Measurements from ENCODE around the gene KCNH6. TPM values are rescaled to one million over a fixed set of nuclear protein-coding genes. Genes with fewer than 3 reads are reported as not detected.
A peak's percentile ranks its signal among the peaks of the same experiment; 100 is the strongest.

Gene KCNH6
- total RNA-seq, 1 experiment from 2014 or later = 1.6 TPM

- Histone ChIP-seq H2BK120ac (ENCODE audit: low read depth, low read length, poor library complexity, severe bottlenecking) (no peak overlapping the region), H4K20me1 (ENCODE audit: control insufficient read depth, insufficient read depth, insufficient read length) (no peaks in the 10 kb centered on the region), H3K9ac (ENCODE audit: extremely low read depth, insufficient read length, low read length) (peak overlapping the region; percentile 27), H3K4ac (ENCODE audit: low read depth, low read length) (no peak overlapping the region), H2BK5ac (ENCODE audit: insufficient read length, low read length) (no peak overlapping the region), H4K91ac (ENCODE audit: insufficient read length, low read depth, low read length) (no peak overlapping the region), H3K9me3 (ENCODE audit: control insufficient read depth, low read depth, low read length) (no peaks in the 10 kb centered on the region), H3K27me3 (ENCODE audit: insufficient read depth, low read length) (no peaks in the 10 kb centered on the region), H3K56ac (ENCODE audit: insufficient read length, low read depth, low read length) (no peak overlapping the region), H2BK12ac (ENCODE audit: insufficient read length, low read depth, low read length) (no peak overlapping the region), H2BK15ac (ENCODE audit: low read depth, low read length) (no peak overlapping the region), H3K14ac (ENCODE audit: insufficient read depth, low read length) (no peak overlapping the region), H3K4me2 (ENCODE audit: insufficient read depth, insufficient read length, low read length) (peak overlapping the region; percentile 99), H3K23ac (ENCODE audit: insufficient read length, low read depth, low read length) (no peak overlapping the region), H3T11ph (ENCODE audit: low read length) (no peak overlapping the region), H3K4me1 (ENCODE audit: insufficient read depth, low read length) (no peaks in the 10 kb centered on the region), H4K5ac (ENCODE audit: insufficient read length, low read depth, low read length) (no peak overlapping the region), H3K79me2 (ENCODE audit: insufficient read depth, low read length) (peaks cover 29% of the 10 kb centered on the region), H3K18ac (ENCODE audit: insufficient read length, low read depth, low read length) (no peak overlapping the region), H2AFZ (ENCODE audit: low read length) (no peak overlapping the region), H2BK20ac (ENCODE audit: low read depth, low read length, poor library complexity, severe bottlenecking) (no peak overlapping the region), H2AK5ac (ENCODE audit: insufficient read length, low read length) (no peak overlapping the region), H4K8ac (replicated peaks; ENCODE audit: insufficient read length, low read depth, low read length) (no peak overlapping the region), H3K23me2 (ENCODE audit: insufficient read length, low read depth, low read length, poor library complexity, severe bottlenecking) (peaks cover 9% of the 10 kb centered on the region), H3K27ac (ENCODE audit: insufficient read length, low read depth, low read length) (no peak overlapping the region), H3K79me1 (ENCODE audit: insufficient read depth, low read depth, low read length, poor library complexity, severe bottlenecking) (no peaks in the 10 kb centered on the region)
- no peak for TF ChIP-seq CTCF (conservative IDR thresholded peaks at IDR 0.05)
- no peak for DNase-seq
- no CpG with 5 or more reads among the region's 6 CpGs for WGBS (ENCODE audit: extremely low coverage, insufficient read length, low lambda C conversion rate)
- Mint-ChIP-seq H3K4me1 (peaks cover 19 to 24% of the 10 kb centered on the region in 2 experiments), H3K4me3 (peak overlapping the region; percentile 98 to 99), H3K36me3 (ENCODE audit: insufficient read depth in 1 of 3, low read depth in 3 of 3) (peaks cover 4 to 17% (median 9%) of the 10 kb centered on the region in 3 experiments; a peak in 6 of 7 replicates), H3K9me3 (peaks cover 0 to 4% of the 10 kb centered on the region in 2 experiments; a peak in 1 of 5 replicates), H3K27ac (peak overlapping the region in 2 of 3 experiments; percentile 74 to 94; a peak in 2 of 7 replicates), H3K27me3 (ENCODE audit: low read depth) (peaks cover 1% of the 10 kb centered on the region; the same call in 1 of the 2 replicates)
Measured at GRCh38 chr17:63552211-63552610, 29.1 kb downstream of the KCNH6 start.

All from H9 (cell line).